A673 (cell line): ENCODE results near the gene IGSF21. TPM values are rescaled to one million over a fixed set of nuclear protein-coding genes. Genes with fewer than 3 reads are reported as not detected.
"Not testable (repeated sequence)": the region's sequence is repeated elsewhere in the genome, so short reads cannot be mapped to it uniquely, and the experiment has no call there.

Experiments
- BruUV-seq: library from RNA; stranded (reverse); fragments of 400-500 nt; replicated peaks from 2 replicates; lab custom pipeline; 2021; lab: Mats Ljungman, UMichigan
- CTCF ChIA-PET: fragments of 300-600 bp; sonication (Branson Sonifier 250); formaldehyde crosslinking; loops from one replicate; lab custom pipeline; 2022; ENCODE audit warnings: antibody characterized with exemption; lab: Charles Lee
- POLR2A ChIA-PET: fragments of 300-600 bp; sonication (Branson Sonifier 250); formaldehyde crosslinking; loops from one replicate; lab custom pipeline; 2022; ENCODE audit warnings: antibody characterized with exemption; ENCODE audit not compliant: low non-redundant PET; lab: Charles Lee
- DNase-seq: peaks from one replicate; pipeline ENCODE4 v3.0.0-alpha.2; 2015; ENCODE audit warnings: low spot score
- H3K27ac ChIP-seq: fragments of 200-600 bp; sonication (generic); 2 replicates; pipeline ENCODE4 v1.5.1; 2016; ENCODE audit warnings: mixed run types, low read depth, mild to moderate bottlenecking, mixed read lengths, antibody characterized with exemption, low read length; ENCODE audit not compliant: poor library complexity, severe bottlenecking
- H3K27me3 ChIP-seq: fragments of 200-600 bp; sonication (generic); replicated peaks from 2 replicates; pipeline ENCODE4 v1.6.1; 2017; ENCODE audit warnings: mixed run types, low read depth, mild to moderate bottlenecking, mixed read lengths, antibody characterized with exemption, low read length; ENCODE audit not compliant: insufficient read depth, poor library complexity
- H3K36me3 ChIP-seq: fragments of 200-600 bp; sonication (generic); 2 replicates; pipeline ENCODE4 v1.6.1; 2016; ENCODE audit warnings: mixed run types, mild to moderate bottlenecking, mixed read lengths, antibody characterized with exemption, low read length; ENCODE audit not compliant: insufficient read depth, poor library complexity, severe bottlenecking
- H3K4me1 ChIP-seq: fragments of 200-600 bp; sonication (generic); 2 replicates; pipeline ENCODE4 v1.6.1; 2017; ENCODE audit warnings: mixed run types, mild to moderate bottlenecking, mixed read lengths, antibody characterized with exemption, low read length; ENCODE audit not compliant: insufficient read depth, poor library complexity, severe bottlenecking
- H3K4me3 ChIP-seq: fragments of 200-600 bp; sonication (generic); 2 replicates; pipeline ENCODE4 v1.5.1; 2016; ENCODE audit warnings: low read depth, mixed run types, mild to moderate bottlenecking, mixed read lengths, low read length; ENCODE audit not compliant: poor library complexity, severe bottlenecking
- H3K9me3 ChIP-seq: fragments of 200-600 bp; sonication (generic); 2 replicates; pipeline ENCODE4 v1.6.1; 2016; ENCODE audit warnings: mixed run types, low read depth, mild to moderate bottlenecking, mixed read lengths, antibody characterized with exemption, low read length; ENCODE audit not compliant: poor library complexity, severe bottlenecking
- CTCF ChIP-seq: fragments of 300-800, 200-600 bp; sonication (generic); conservative IDR thresholded peaks from 2 replicates; pipeline ENCODE4 v1.5.1; 2017; ENCODE audit warnings: low read depth, mild to moderate bottlenecking, antibody characterized with exemption, low read length, moderate library complexity, mixed read lengths
- EZH2 ChIP-seq: fragments of 200-600 bp; sonication (generic); IDR thresholded peaks from 2 replicates; pipeline ENCODE4 v1.6.1; 2017; ENCODE audit warnings: borderline replicate concordance, low read depth, mild to moderate bottlenecking, mixed read lengths, antibody characterized with exemption, low read length; ENCODE audit not compliant: poor library complexity, severe bottlenecking
- intact Hi-C: fragments of 100-400 bp; cut with micrococcal nuclease; formaldehyde crosslinking; loops from one replicate; pipeline ENCODE4 v1.10.0; 2022; ENCODE audit not compliant: unreplicated experiment
- total RNA-seq: library from RNA; stranded (reverse); gene quantifications from 2 replicates; pipeline ENCODE4 v1.2.3, GENCODE V29; 2021

Gene IGSF21
- total RNA-seq, 1 experiment from 2014 or later: 3.2 TPM

DNA sequence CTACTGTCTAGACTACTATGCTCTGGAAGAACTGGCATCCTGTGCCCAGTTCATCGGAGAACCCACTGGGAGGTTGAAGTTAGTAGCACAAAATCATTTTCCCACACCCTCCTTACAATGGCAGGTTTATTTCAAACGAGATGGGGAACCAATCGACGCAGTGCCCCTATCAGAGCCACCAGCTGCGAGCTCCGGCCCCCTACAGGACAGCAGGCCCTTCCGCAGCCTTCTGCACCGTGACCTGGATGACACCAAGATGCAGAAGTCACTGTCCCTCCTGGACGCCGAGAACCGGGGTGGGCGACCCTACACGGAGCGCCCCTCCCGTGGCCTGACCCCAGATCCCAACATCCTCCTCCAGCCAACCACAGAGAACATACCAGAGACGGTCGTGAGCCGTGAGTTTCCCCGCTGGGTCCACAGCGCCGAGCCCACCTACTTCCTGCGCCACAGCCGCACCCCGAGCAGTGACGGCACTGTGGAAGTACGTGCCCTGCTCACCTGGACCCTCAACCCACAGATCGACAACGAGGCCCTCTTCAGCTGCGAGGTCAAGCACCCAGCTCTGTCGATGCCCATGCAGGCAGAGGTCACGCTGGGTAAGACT is 257.6 kb downstream of the IGSF21 start:
- H3K27ac ChIP-seq: no peak overlapping the region
- no TSS peak for BruUV-seq
- H3K36me3 ChIP-seq: no peaks in the 10 kb centered on the region
- TF ChIP-seq EZH2: no peak
- TF ChIP-seq CTCF: no peak
- ChIA-PET CTCF (no interaction called here), POLR2A (no interaction called here)
- H3K9me3 ChIP-seq: no peaks in the 10 kb centered on the region
- peaks cover 3% of the 10 kb centered on the region for H3K4me1 ChIP-seq
- DNase-seq: no peak
- intact Hi-C loops: no loop called here
- no peaks in the 10 kb centered on the region for H3K27me3 ChIP-seq
- H3K4me3 ChIP-seq: no peak overlapping the region

DNA sequence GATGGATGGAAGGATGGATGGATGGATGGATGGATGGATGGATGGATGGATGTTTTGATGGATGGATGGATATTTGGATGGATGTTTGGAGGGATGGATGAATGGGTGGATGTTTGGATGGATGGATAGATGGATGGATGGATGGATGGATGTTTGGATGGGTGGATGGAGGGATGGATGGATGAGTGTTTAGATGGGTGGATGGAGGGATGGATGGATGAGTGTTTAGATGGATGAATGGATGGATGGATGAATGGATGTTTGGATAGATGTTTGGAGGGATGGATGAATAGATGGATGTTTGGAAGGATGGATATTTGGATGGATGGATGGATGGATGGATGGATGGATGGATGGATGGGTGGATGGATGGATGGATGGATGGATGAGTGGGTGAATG is 264.9 kb downstream of the IGSF21 start:
- DNase-seq, POLR2A ChIA-PET, intact Hi-C loops, H3K27ac ChIP-seq, BruUV-seq, H3K4me3 ChIP-seq, H3K27me3 ChIP-seq, H3K36me3 ChIP-seq, H3K9me3 ChIP-seq, CTCF ChIA-PET, H3K4me1 ChIP-seq: not testable (repeated sequence)

- no peaks in the 10 kb centered on the region for H3K27me3 ChIP-seq
- no peaks in the 10 kb centered on the region for H3K36me3 ChIP-seq
- TF ChIP-seq EZH2: no peak
- TF ChIP-seq CTCF: no peak
- intact Hi-C loops: no loop called here
- POLR2A ChIA-PET: no interaction called here
- CTCF ChIA-PET: no interaction called here
- DNase-seq: no peak
- no peaks in the 10 kb centered on the region for H3K4me1 ChIP-seq
- no peaks in the 10 kb centered on the region for H3K9me3 ChIP-seq
- BruUV-seq: no TSS peak
- H3K27ac ChIP-seq: no peak overlapping the region
- H3K4me3 ChIP-seq: no peak overlapping the region
Measured at GRCh38 chr1:18373151-18373550, 265.6 kb downstream of the IGSF21 start.

DNA sequence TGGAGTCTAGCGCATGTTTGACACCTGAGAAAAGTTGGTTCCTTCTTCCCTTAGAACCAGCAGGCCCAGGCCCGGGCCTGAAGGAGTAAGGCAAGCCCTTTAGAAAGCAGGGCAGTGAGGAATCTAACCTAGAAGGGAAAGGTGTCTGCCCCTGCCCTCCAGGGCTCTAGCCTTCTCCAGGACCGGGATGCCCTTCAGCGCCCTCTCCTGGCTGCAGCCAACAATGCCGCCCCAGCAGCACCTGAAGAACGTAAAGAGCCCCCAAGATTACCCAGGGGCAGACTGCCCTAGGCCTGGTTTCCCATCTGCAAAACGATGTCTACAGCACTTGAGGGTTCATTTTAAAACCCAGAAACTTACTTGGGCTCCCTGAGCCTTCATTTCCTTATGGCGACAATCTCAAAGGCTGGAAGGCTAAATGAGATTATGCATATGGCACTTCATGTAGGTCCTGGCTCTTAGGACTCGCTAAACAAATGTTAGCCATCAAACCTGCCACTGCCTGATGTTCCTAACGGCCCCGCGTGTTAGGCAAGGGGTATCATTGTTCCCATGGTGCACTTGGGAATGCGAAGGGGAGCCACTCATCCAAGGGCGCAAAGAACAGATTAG is 266.4 kb downstream of the IGSF21 start:
- Histone ChIP-seq H3K4me3 (no peak overlapping the region), H3K27ac (no peak overlapping the region), H3K27me3 (no peaks in the 10 kb centered on the region), H3K9me3 (no peaks in the 10 kb centered on the region), H3K36me3 (no peaks in the 10 kb centered on the region), H3K4me1 (no peaks in the 10 kb centered on the region)
- POLR2A ChIA-PET: no interaction called here
- CTCF ChIA-PET: no interaction called here
- BruUV-seq: no TSS peak
- TF ChIP-seq EZH2 (no peak), CTCF (peak; percentile 88)
- peak; percentile 40 for DNase-seq
- intact Hi-C loops: no loop called here
